Activated CD4-positive, alpha-beta T cell treated with anti-CD3 and anti-CD28 coated beads for 48 hours (primary cell): ENCODE measurements around the gene CYTH2.

Experiments
- DNase-seq: peaks from one replicate; pipeline ENCODE4 v3.0.0-alpha.2; 2020

CYTH2 gene

GRCh38 chr19:48469289-48469881, at the start of gene CYTH2:
TSS of gene CYTH2 (plus strand) at chr19:48469369. CDS start at chr19:48469508, 139 bp downstream.
- peak; percentile 85 for DNase-seq

GRCh38 chr19:48421548-48421947, 47.6 kb upstream of the CYTH2 start:
- DNase-seq = no peak

- no peak for DNase-seq
Measured at GRCh38 chr19:48424694-48425219, 44.4 kb upstream of the CYTH2 start.

- DNase-seq = no peak
Measured at GRCh38 chr19:48428670-48429069, 40.5 kb upstream of the CYTH2 start.

GRCh38 chr19:48433337-48433736, 35.8 kb upstream of the CYTH2 start:
- no peak for DNase-seq

- no peak for DNase-seq
Measured at GRCh38 chr19:48436586-48436985, 32.6 kb upstream of the CYTH2 start.

- no peak for DNase-seq
Measured at GRCh38 chr19:48441360-48442050, 27.7 kb upstream of the CYTH2 start.

- no peak for DNase-seq
Measured at GRCh38 chr19:48442116-48443035, 26.8 kb upstream of the CYTH2 start.

GRCh38 chr19:48443256-48443655, 25.9 kb upstream of the CYTH2 start:
- DNase-seq = no peak

GRCh38 chr19:48443731-48444128, 25.4 kb upstream of the CYTH2 start:
- DNase-seq = no peak

- DNase-seq = no peak
Measured at GRCh38 chr19:48444129-48444935, 24.8 kb upstream of the CYTH2 start.

- no peak for DNase-seq
Measured at GRCh38 chr19:48444936-48445200, 24.3 kb upstream of the CYTH2 start.

GRCh38 chr19:48445256-48445605, 23.9 kb upstream of the CYTH2 start:
- no peak for DNase-seq

GRCh38 chr19:48445606-48446481, 23.3 kb upstream of the CYTH2 start, which contains the start of gene GRWD1:
TSS of gene GRWD1 (plus strand) at chr19:48445983. CDS start at chr19:48446006, 23 bp downstream.
- peak; percentile 97 for DNase-seq

GRCh38 chr19:48446579-48446978, 22.6 kb upstream of the CYTH2 start:
- DNase-seq = no peak

- DNase-seq = no peak
Measured at GRCh38 chr19:48448563-48448962, 20.6 kb upstream of the CYTH2 start.

- no peak for DNase-seq
Measured at GRCh38 chr19:48450441-48450840, 18.7 kb upstream of the CYTH2 start.

- DNase-seq = no peak
Measured at GRCh38 chr19:48450863-48451262, 18.3 kb upstream of the CYTH2 start.

- no peak for DNase-seq
Measured at GRCh38 chr19:48451624-48452023, 17.5 kb upstream of the CYTH2 start.

- DNase-seq = no peak
Measured at GRCh38 chr19:48452289-48453190, 16.6 kb upstream of the CYTH2 start.
